CD14-positive monocyte (primary cell): ENCODE results near the gene CYP2A6. TPM values are rescaled to one million over a fixed set of nuclear protein-coding genes. Genes with fewer than 3 reads are reported as not detected.
A peak's percentile ranks its signal among the peaks of the same experiment; 100 is the strongest.
"Not testable (repeated sequence)": the region's sequence is repeated elsewhere in the genome, so short reads cannot be mapped to it uniquely, and the experiment has no call there.

ENCODE experiments used
- DNase-seq, 3 donors: peaks; one replicate each; pipeline ENCODE4 v3.0.0-alpha.2; 2011 to 2022
- H2AFZ ChIP-seq: 2 replicates; pipeline ENCODE4 v1.6.0; 2012; ENCODE audit warnings: mild to moderate bottlenecking, low read depth, low read length, inconsistent platforms; ENCODE audit not compliant: insufficient read depth, poor library complexity, severe bottlenecking
- H3K27ac ChIP-seq, 2 donors: 1 replicate in 1 of 2; 2 replicates in 1 of 2; pipeline ENCODE4 v1.5.1; 2012 to 2013; ENCODE audit warnings: low read length in 2 of 2, control low read depth in 1 of 2, inconsistent platforms in 1 of 2, low read depth in 1 of 2, mild to moderate bottlenecking in 1 of 2
- H3K27me3 ChIP-seq, 2 donors: one replicate each; pipeline versions ENCODE4 v1.6.0 to v1.6.1; 2011 to 2013; ENCODE audit warnings: low read length in 2 of 2; ENCODE audit not compliant: control insufficient read depth in 2 of 2, insufficient read depth in 2 of 2
- H3K36me3 ChIP-seq, 2 donors: replicated peaks in 1 of 2; 1 replicate in 1 of 2; 2 replicates in 1 of 2; pipeline versions ENCODE4 v1.5.1 to v1.6.1; 2012 to 2013; ENCODE audit warnings: low read length in 2 of 2, control low read depth in 1 of 2, inconsistent platforms in 1 of 2, mild to moderate bottlenecking in 1 of 2; ENCODE audit not compliant: insufficient read depth in 2 of 2, control insufficient read depth in 1 of 2
- H3K4me1 ChIP-seq, 2 donors: 1 replicate in 1 of 2; 2 replicates in 1 of 2; pipeline versions ENCODE4 v1.5.1 to v1.6.1; 2012 to 2013; ENCODE audit warnings: low read length in 2 of 2, control low read depth in 1 of 2, inconsistent platforms in 1 of 2, mild to moderate bottlenecking in 1 of 2, moderate library complexity in 1 of 2; ENCODE audit not compliant: insufficient read depth in 2 of 2, control insufficient read depth in 1 of 2
- H3K4me2 ChIP-seq: replicated peaks from 2 replicates; pipeline ENCODE3; 2012; ENCODE audit warnings: low read length, moderate library complexity, mild to moderate bottlenecking; ENCODE audit not compliant: poor library complexity, severe bottlenecking; ENCODE audit errors: extremely low read depth
- H3K4me3 ChIP-seq, 3 experiments: fragments of 200-600 bp in 1 of 3; sonication (generic) in 1 of 3; replicated peaks in 1 of 3; 1 replicate in 2 of 3; 2 replicates in 1 of 3; pipeline ENCODE4 v1.5.1; 2011 to 2013; ENCODE audit warnings: low read length in 3 of 3, mild to moderate bottlenecking in 3 of 3, control low read depth in 2 of 3, low read depth in 2 of 3, inconsistent platforms in 1 of 3, moderate library complexity in 1 of 3
- H3K79me2 ChIP-seq: 2 replicates; pipeline ENCODE4 v1.6.0; 2012; ENCODE audit warnings: mild to moderate bottlenecking, control low read depth, inconsistent platforms, low read length, moderate library complexity; ENCODE audit not compliant: insufficient read depth
- H3K9ac ChIP-seq: 2 replicates; pipeline ENCODE4 v1.6.0; 2017; ENCODE audit warnings: low read length, mild to moderate bottlenecking; ENCODE audit not compliant: insufficient read depth, poor library complexity, severe bottlenecking
- H3K9me3 ChIP-seq, 2 donors: replicated peaks in 1 of 2; 1 replicate in 1 of 2; 2 replicates in 1 of 2; pipeline versions ENCODE4 v1.5.1 to v1.6.1; 2012 to 2013; ENCODE audit warnings: low read length in 2 of 2, control low read depth in 1 of 2; ENCODE audit not compliant: control insufficient read depth in 1 of 2, insufficient read depth in 1 of 2
- H4K20me1 ChIP-seq: 2 replicates; pipeline ENCODE4 v1.6.0; 2012; ENCODE audit warnings: mild to moderate bottlenecking, low read length, control low read depth, moderate library complexity; ENCODE audit not compliant: insufficient read depth
- H3K27ac Mint-ChIP-seq, 7 donors: one replicate each; pipeline ENCODE4 v1.8.0; 2020; ENCODE audit warnings: mild to moderate bottlenecking in 7 of 7, mixed read lengths in 7 of 7, moderate library complexity in 6 of 7, inconsistent platforms in 2 of 7
- H3K27me3 Mint-ChIP-seq, 3 donors: one replicate each; pipeline ENCODE4 v1.8.0; 2021 to 2022; ENCODE audit warnings: low read depth in 3 of 3, mild to moderate bottlenecking in 3 of 3, mixed read lengths in 3 of 3, moderate library complexity in 3 of 3, inconsistent platforms in 1 of 3
- H3K36me3 Mint-ChIP-seq, 2 donors: one replicate each; pipeline ENCODE4 v1.8.0; 2020; ENCODE audit warnings: mixed read lengths in 2 of 2, inconsistent platforms in 1 of 2, mild to moderate bottlenecking in 1 of 2
- H3K4me1 Mint-ChIP-seq: one replicate; pipeline ENCODE4 v1.8.0; 2020; ENCODE audit warnings: mild to moderate bottlenecking, mixed read lengths
- H3K4me3 Mint-ChIP-seq, 2 donors: one replicate each; pipeline ENCODE4 v1.8.0; 2020; ENCODE audit warnings: mild to moderate bottlenecking in 2 of 2, mixed read lengths in 2 of 2, moderate library complexity in 1 of 2
- H3K9me3 Mint-ChIP-seq, 7 donors: one replicate each; pipeline ENCODE4 v1.8.0; 2020 to 2022; ENCODE audit warnings: mixed read lengths in 7 of 7, mild to moderate bottlenecking in 6 of 7, moderate library complexity in 6 of 7, inconsistent platforms in 2 of 7
- WGBS: methylation state at CpG from one replicate; pipeline ENCODE4 v1.1.5; 2013; ENCODE audit warnings: missing lambda C conversion rate; ENCODE audit not compliant: insufficient coverage; 5-methylcytosine and 5-hydroxymethylcytosine counted together
- intact Hi-C, 2 donors: fragments of 100-400 bp; cut with micrococcal nuclease; formaldehyde crosslinking; loops; one replicate each; pipeline versions ENCODE4 v1.15.0 to v1.15.1; 2023
- polyA plus RNA-seq, 3 donors: library from polyadenylated mRNA; depleted of rRNA in 1 of 3; unstranded in 2 of 3; stranded (reverse) in 1 of 3; fragments of 300-500 nt in 2 of 3; fragments of >200 nt in 1 of 3; fragmentation: Illumina TruSeq in 2 of 3; gene quantifications; 1 replicate in 2 of 3; 2 replicates in 1 of 3; pipeline ENCODE4 v1.2.3, GENCODE V29; 2012 to 2021
- TF ChIP-seq, protein P1 (sequence below): fragments of 200-600 bp; IDR thresholded peaks from one replicate; pipeline ENCODE4 v1.8.0; 2022; ENCODE audit warnings: antibody characterized with exemption, mild to moderate bottlenecking

Gene CYP2A6
- polyA plus RNA-seq, 3 donors: not detected

DNA sequence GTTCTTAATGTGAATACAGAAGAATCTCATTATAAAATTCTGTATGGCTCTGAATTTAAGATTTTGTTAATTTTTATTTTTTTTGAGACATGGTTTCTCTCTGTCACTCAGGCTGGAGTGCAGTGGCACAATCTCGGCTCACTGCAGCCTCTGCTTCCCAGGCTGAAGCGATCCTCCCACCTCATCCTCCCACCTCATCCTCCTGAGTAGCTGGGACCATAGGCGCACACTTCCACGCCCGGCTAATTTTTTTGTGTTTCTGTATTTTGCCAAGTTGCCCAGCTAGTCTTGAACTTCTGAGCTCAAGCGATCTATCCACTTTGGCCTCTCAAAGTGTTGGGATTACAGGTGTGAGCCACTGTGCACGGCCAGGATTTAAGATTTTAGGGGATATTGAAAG lies 17.5 kb upstream of the CYP2A6 start:
- Histone ChIP-seq H3K4me3 (no peak overlapping the region), H3K4me1 (no peaks in the 10 kb centered on the region), H3K4me2 (no peak overlapping the region), H3K36me3 (no peaks in the 10 kb centered on the region), H4K20me1 (no peaks in the 10 kb centered on the region), H3K9me3 (no peaks in the 10 kb centered on the region), H3K79me2 (no peaks in the 10 kb centered on the region), H3K9ac (no peak overlapping the region), H3K27ac (no peak overlapping the region), H3K27me3 (no peaks in the 10 kb centered on the region), H2AFZ (no peak overlapping the region)
- TF ChIP-seq, protein P1, sequence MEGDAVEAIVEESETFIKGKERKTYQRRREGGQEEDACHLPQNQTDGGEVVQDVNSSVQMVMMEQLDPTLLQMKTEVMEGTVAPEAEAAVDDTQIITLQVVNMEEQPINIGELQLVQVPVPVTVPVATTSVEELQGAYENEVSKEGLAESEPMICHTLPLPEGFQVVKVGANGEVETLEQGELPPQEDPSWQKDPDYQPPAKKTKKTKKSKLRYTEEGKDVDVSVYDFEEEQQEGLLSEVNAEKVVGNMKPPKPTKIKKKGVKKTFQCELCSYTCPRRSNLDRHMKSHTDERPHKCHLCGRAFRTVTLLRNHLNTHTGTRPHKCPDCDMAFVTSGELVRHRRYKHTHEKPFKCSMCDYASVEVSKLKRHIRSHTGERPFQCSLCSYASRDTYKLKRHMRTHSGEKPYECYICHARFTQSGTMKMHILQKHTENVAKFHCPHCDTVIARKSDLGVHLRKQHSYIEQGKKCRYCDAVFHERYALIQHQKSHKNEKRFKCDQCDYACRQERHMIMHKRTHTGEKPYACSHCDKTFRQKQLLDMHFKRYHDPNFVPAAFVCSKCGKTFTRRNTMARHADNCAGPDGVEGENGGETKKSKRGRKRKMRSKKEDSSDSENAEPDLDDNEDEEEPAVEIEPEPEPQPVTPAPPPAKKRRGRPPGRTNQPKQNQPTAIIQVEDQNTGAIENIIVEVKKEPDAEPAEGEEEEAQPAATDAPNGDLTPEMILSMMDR: no peak
- Mint-ChIP-seq H3K9me3 (peaks cover 0 to 5% (median 0%) of the 10 kb centered on the region in 7 donors), H3K27me3 (peaks cover 0 to 11% (median 10%) of the 10 kb centered on the region in 3 donors), H3K4me3 (no peak overlapping the region), H3K36me3 (no peaks in the 10 kb centered on the region), H3K27ac (no peak overlapping the region), H3K4me1 (peaks cover 8% of the 10 kb centered on the region)
- intact Hi-C loops: no loop called here
- no peak for DNase-seq
- 100% methylated on average over 3 of the region's 7 CpGs for WGBS

DNA sequence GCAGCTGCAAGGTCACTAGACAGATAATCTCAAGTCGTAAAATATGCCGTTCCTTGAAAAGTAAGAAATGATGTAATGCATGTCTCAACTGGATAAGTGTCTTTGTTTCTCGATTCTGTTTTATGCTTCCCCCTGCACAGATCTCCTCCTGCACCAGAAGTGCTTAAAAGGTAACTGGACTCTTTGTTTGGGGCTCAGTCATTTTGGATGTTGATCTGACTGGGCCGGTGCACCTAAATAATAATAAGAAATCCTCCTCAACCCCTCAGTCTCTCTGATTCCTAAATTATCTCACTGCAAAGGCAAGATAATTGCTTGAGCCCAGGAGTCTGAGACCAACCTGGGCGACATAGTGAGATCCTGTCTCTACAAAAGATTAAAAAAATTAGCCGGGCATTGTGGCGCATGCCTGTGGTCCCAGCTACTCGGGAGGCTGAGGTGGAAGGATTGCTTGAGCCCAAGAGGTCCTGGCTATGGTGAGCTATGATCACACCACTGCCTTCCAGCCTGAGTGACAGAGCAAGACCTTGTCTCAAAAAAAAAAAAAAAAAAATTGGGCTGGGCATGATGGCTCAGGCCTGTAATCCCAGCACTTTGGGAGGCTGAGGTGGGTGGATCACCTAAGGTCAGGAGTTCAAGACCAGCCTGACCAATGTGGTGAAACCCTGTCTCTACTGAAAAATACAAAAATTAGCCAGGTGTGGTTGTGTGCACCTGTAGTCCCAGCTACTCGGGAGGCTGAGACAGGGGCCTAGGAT lies 14.7 kb upstream of the CYP2A6 start:
- H3K4me1 ChIP-seq, H3K9me3 Mint-ChIP-seq, H3K27ac ChIP-seq, H3K36me3 ChIP-seq, intact Hi-C loops, H3K4me1 Mint-ChIP-seq, H3K4me3 Mint-ChIP-seq, H4K20me1 ChIP-seq, H3K27ac Mint-ChIP-seq, H3K79me2 ChIP-seq, H3K36me3 Mint-ChIP-seq, H3K9me3 ChIP-seq, DNase-seq, H3K4me2 ChIP-seq, H3K9ac ChIP-seq, H3K27me3 ChIP-seq, H3K4me3 ChIP-seq: not testable (repeated sequence)
- peaks cover 0 to 11% (median 7%) of the 10 kb centered on the region in 3 donors for H3K27me3 Mint-ChIP-seq
- no CpG with 5 or more reads among the region's 9 CpGs for WGBS
- peak overlapping the region; percentile 13 for H2AFZ ChIP-seq
